ENCODE data around the gene DBF4B.

DBF4B gene

DNA sequence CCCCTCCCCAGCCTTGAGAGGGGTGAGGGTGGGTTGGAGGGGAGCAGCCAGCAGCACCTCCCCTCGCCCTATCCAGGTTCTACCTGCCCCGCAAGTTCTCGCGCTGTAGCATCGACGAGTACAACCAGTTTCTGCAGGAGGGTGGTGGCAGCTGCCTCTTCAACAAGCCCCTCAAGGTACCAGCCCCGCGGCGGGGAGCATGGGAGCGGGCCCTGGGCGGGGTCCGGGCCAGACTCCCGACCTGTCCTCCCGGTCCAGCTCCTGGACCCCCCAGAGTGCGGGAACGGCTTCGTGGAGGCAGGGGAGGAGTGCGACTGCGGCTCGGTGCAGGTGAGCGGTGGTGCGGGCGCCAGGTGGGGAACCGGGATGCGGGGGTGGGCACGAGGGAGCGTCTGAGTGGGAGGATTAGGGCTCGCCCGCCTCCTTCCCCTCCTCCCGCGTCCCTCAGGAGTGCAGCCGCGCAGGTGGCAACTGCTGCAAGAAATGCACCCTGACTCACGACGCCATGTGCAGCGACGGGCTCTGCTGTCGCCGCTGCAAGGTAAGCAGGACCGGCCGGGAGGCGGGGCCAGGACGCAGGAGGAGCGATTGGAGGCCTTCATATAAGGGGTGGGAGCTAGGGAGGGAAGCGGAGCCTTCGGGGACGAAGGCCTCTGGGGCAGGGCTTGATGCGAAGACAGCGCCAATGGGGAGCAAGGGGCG lies 66.8 kb downstream of the DBF4B start:
- peak; percentile 94 for DNase-seq (ENCODE audit: low read depth)
- peak overlapping the region; percentile 58 for H3K4me3 ChIP-seq (ENCODE audit: low read depth, low read length)
- TF ChIP-seq, protein P1, sequence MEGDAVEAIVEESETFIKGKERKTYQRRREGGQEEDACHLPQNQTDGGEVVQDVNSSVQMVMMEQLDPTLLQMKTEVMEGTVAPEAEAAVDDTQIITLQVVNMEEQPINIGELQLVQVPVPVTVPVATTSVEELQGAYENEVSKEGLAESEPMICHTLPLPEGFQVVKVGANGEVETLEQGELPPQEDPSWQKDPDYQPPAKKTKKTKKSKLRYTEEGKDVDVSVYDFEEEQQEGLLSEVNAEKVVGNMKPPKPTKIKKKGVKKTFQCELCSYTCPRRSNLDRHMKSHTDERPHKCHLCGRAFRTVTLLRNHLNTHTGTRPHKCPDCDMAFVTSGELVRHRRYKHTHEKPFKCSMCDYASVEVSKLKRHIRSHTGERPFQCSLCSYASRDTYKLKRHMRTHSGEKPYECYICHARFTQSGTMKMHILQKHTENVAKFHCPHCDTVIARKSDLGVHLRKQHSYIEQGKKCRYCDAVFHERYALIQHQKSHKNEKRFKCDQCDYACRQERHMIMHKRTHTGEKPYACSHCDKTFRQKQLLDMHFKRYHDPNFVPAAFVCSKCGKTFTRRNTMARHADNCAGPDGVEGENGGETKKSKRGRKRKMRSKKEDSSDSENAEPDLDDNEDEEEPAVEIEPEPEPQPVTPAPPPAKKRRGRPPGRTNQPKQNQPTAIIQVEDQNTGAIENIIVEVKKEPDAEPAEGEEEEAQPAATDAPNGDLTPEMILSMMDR (IDR thresholded peaks at IDR 0.05; ENCODE audit: low read depth, low read length, missing control alignments): no peak

DNA sequence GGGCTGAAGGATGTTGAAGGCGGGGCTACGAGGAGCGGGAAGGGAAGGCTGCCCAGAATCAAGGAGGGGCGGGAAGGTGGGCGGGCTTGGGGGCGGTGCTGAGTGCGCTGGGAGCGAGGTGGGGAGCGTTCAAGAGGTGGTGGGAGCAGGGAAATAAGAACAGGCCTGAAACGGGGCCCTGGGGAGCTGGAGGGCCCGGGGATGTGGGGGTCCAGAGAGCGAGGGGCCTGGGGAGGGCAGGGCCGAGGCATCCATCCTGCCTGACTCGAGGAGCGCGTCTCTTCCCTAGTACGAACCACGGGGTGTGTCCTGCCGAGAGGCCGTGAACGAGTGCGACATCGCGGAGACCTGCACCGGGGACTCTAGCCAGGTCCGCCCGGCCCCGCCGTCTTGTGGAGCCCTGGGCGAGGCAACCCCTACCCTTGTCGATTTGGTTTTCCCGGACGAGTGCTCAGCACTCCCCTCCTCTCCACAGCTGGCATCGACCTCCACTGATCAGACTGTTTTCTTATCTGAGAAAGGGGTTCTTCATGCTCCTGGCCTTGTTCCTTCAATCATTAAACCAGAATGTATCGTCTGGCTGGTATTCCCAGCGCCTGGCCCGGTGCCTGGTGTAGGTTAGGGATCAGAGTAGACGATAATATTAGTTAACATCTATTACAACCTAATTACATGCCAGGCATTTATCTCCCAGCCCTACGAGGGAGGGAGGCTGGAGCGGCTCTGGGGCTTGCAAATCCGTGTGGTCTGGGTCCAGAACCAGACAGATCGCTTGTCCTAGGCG lies 67.6 kb downstream of the DBF4B start:
- TF ChIP-seq, protein P1 (IDR thresholded peaks at IDR 0.05; ENCODE audit: low read depth, low read length, missing control alignments): no peak
- peak overlapping the region; percentile 58 for H3K4me3 ChIP-seq (ENCODE audit: low read depth, low read length)

DNA sequence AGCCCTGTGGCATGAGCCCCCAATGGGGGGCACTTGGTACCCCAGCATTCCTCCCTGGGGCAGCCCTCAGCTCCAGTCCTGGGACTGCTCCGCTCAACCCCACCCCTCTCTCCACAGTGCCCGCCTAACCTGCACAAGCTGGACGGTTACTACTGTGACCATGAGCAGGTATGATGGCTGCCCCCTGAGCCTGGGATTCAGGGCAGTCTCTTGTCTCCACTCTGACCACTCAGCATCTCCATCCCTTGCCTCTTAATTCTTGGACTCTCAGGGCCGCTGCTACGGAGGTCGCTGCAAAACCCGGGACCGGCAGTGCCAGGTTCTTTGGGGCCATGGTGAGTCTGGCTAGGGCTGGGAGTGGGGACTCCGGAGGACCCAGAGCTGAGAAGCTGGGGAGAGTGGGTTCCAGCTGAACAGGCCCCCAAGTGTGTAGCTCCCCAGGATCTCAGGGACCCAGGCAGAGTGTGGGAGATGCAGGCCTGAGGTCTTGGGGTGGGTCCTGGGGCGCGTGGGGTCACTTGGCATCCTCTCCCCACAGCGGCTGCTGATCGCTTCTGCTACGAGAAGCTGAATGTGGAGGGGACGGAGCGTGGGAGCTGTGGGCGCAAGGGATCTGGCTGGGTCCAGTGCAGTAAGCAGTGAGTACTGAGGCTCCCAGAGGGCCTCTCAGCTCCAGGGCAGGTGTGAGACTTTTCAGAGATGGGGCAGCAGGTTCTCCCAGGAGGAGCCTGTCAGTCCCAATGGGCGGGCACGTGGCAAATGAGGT lies 68.3 kb downstream of the DBF4B start:
- no peak for DNase-seq (ENCODE audit: low read depth)
- no peak overlapping the region for H3K4me3 ChIP-seq (ENCODE audit: low read depth, low read length)
- TF ChIP-seq, protein P1 (IDR thresholded peaks at IDR 0.05; ENCODE audit: low read depth, low read length, missing control alignments): no peak

More for the DNA sequence above, 67.6 kb downstream of the DBF4B start:
- no peak for DNase-seq (ENCODE audit: low read depth)

- no peak overlapping the region for H3K4me3 ChIP-seq (ENCODE audit: low read depth, low read length)
- TF ChIP-seq, protein P1 (IDR thresholded peaks at IDR 0.05; ENCODE audit: low read depth, low read length, missing control alignments): no peak
- DNase-seq (ENCODE audit: low read depth): no peak
Observed at GRCh38 chr17:44777394-44778348, 69.2 kb downstream of the DBF4B start.

DNA sequence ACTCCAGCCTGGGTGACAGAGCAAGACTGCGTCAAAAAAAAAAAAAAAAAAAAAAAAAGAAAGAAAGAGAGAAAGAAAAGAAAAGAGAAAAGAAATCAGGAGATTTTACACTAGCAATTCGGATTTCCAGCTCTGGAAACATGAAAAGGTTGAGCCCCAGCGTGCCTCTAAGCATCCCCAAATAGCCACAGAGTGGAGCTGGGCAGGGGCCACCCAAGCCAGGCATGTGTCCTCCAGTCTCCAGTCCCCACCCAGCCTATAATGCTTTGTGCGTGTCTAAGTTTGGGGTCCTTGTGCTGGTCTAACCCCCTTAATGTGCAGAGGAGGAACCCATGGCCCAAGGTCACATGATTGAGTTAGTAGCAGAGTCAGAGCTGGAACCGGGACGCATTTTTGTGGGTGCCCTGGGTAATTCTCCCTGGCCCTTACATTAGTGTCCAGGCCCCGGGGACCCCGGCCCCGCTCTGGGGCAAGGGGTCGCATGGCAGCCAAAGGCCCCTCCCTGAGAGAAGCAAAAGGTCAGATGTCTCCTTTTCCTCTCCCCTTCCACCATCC lies 70.3 kb downstream of the DBF4B start:
- H3K4me3 ChIP-seq (ENCODE audit: low read depth, low read length): no peak overlapping the region
- TF ChIP-seq, protein P1 (IDR thresholded peaks at IDR 0.05; ENCODE audit: low read depth, low read length, missing control alignments): no peak
- DNase-seq (ENCODE audit: low read depth): no peak
